ENCODE data around the gene PLPP1.

GRCh38 chr5:55454282-55454681, 80.5 kb downstream of the PLPP1 start:
- no peak for TF ChIP-seq CTCF (IDR thresholded peaks at IDR 0.05; ENCODE audit: low read depth, low read length)
- TF ChIP-seq POLR2A (IDR thresholded peaks at IDR 0.05; ENCODE audit: extremely low read depth, insufficient read length), result no peak
- no peak for TF ChIP-seq MAX (IDR thresholded peaks at IDR 0.05; ENCODE audit: low read depth, low read length)

Data from NB4 (cell line).